ENCODE measurements around the gene CCDC57.

The CCDC57 gene

DNA sequence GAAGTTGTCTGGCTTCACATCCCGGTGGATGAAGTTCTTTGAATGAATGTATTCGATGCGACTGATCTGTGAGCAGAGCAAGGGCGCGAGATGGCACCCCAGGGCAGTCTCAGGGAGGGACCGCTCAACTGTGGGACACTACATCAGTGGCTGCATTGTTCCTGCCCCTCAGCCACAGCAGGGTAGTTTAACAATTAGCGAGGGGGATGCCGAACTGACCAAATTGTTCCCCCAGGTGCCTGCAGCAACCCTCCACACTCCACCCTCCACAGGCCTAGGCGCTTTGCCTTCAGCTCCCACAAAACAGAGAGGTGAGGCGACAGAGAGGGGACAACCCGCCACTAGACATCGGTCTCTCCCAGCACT lies 40.5 kb upstream of the CCDC57 start:
- peaks cover 82% of the 10 kb centered on the region for H3K36me3 ChIP-seq (ENCODE audit: control insufficient read depth, low read depth, low read length)
- H3K4me1 ChIP-seq (ENCODE audit: control insufficient read depth, low read depth, low read length) = no peaks in the 10 kb centered on the region
- H3K27me3 ChIP-seq (ENCODE audit: control insufficient read depth, insufficient read depth, low read length) = no peaks in the 10 kb centered on the region
- no peaks in the 10 kb centered on the region for H3K9me3 ChIP-seq (ENCODE audit: control insufficient read depth, low read depth, low read length)
- no peak overlapping the region for H3K4me3 ChIP-seq (ENCODE audit: low read length)
- no peak overlapping the region for H3K9ac ChIP-seq (ENCODE audit: low read length)
- H3K27ac ChIP-seq (ENCODE audit: low read length) = no peak overlapping the region

DNA sequence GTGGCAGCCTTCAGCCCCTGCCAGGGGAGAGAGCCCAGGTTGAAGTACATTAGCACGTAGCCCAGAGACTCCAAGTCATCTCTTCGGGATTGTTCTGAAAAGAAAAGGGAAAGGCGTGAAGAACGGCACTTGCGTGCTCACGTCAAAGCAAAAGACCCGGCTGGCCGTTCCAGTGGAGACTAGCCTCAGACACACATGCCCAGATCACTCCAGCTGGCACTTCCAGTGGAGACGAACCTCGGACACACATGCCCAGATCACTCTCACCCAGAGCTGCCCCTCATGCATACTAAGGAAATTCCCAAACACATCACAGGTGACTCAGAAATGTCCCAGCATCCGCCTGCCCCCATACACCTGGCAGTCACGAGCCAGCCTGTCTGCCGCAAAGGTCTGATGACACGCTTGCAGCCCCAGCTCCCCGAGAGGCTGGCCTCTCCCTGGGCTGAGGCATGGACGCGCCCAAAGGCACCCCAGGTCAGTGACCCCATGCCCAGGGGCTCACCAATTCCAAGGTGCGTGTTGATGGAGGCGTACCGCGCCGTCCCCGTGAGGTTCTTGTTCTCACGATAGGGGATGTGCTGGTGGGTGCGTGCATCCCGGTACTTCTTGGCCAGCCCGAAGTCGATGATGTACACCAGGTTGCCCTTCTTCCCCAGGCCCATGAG lies 40.0 kb upstream of the CCDC57 start:
- H3K9ac ChIP-seq (ENCODE audit: low read length) = no peak overlapping the region
- no peak overlapping the region for H3K4me3 ChIP-seq (ENCODE audit: low read length)
- no peaks in the 10 kb centered on the region for H3K9me3 ChIP-seq (ENCODE audit: control insufficient read depth, low read depth, low read length)
- H3K4me1 ChIP-seq (ENCODE audit: control insufficient read depth, low read depth, low read length) = no peaks in the 10 kb centered on the region
- peaks cover 84% of the 10 kb centered on the region for H3K36me3 ChIP-seq (ENCODE audit: control insufficient read depth, low read depth, low read length)
- H3K27me3 ChIP-seq (ENCODE audit: control insufficient read depth, insufficient read depth, low read length) = no peaks in the 10 kb centered on the region
- H3K27ac ChIP-seq (ENCODE audit: low read length) = no peak overlapping the region

DNA sequence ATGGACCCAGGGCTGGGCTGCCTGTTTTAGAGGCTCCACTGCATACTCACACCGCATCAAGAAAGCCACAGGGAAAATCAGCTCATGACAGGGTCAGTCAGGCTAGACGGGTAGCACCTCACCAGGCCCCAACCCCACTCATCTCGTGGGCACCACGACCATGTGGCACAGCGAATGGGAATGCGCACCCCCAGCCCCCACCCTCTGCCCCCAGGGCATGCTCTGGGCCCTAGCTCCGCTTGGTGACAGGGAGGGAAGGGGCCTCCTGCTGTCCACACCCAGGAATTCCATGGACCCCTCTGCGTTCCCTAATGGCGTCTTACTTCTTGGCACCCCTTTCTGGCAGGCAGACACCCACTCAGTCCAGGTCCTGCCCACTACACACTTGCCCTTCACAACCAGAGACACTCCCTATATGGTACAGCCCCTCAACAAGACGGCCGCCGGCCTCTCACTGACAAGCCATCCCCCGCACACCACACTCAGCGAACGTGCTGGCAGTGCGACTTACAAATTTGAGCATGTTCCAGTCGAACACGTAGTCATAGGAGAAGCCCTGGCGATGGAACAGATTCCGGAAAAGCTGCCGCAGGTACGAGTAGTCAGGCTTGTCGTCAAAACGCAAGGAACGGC lies 38.3 kb upstream of the CCDC57 start:
- H3K27ac ChIP-seq (ENCODE audit: low read length) = no peak overlapping the region
- H3K4me1 ChIP-seq (ENCODE audit: control insufficient read depth, low read depth, low read length) = no peaks in the 10 kb centered on the region
- no peaks in the 10 kb centered on the region for H3K9me3 ChIP-seq (ENCODE audit: control insufficient read depth, low read depth, low read length)
- H3K4me3 ChIP-seq (ENCODE audit: low read length) = no peak overlapping the region
- no peaks in the 10 kb centered on the region for H3K27me3 ChIP-seq (ENCODE audit: control insufficient read depth, insufficient read depth, low read length)
- no peak overlapping the region for H3K9ac ChIP-seq (ENCODE audit: low read length)
- H3K36me3 ChIP-seq (ENCODE audit: control insufficient read depth, low read depth, low read length) = peaks cover 85% of the 10 kb centered on the region

DNA sequence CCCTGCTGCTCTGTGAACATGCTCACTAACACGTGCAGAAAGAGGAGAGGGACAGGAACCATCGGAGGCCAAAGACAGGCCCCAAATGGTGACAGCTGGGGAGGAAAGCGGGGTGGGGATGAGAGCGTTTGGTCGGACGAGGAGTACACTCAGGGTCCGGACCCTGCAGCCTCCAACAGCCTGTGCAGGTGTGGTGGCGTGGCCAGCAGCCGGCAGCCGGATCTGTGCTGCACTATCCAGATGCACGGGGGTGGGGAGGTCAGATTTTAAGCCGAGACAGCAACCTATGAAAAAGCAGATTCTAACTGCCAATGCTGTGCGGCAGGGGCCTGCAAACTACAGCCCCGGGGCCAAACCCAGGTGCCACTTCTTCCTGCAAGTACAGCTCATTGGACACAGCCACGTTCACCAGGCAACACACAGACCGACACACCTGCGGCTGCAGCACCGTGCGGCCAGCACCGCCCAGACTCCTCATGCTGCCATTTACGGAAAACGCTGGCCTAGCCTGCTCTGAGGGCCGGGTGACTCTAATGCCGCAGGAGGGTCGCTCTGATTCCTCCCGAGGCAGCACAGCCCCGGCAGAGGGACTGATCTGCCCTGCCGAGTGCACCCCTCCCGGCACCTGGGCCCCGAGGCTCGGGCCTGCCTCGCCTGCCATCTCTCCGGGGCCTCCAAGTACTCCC lies 37.4 kb upstream of the CCDC57 start:
- Histone ChIP-seq H3K27me3 (ENCODE audit: control insufficient read depth, insufficient read depth, low read length) (no peaks in the 10 kb centered on the region), H3K4me3 (ENCODE audit: low read length) (no peak overlapping the region), H3K4me1 (ENCODE audit: control insufficient read depth, low read depth, low read length) (no peaks in the 10 kb centered on the region), H3K27ac (ENCODE audit: low read length) (no peak overlapping the region), H3K9ac (ENCODE audit: low read length) (no peak overlapping the region), H3K9me3 (ENCODE audit: control insufficient read depth, low read depth, low read length) (no peaks in the 10 kb centered on the region), H3K36me3 (ENCODE audit: control insufficient read depth, low read depth, low read length) (peaks cover 85% of the 10 kb centered on the region)

DNA sequence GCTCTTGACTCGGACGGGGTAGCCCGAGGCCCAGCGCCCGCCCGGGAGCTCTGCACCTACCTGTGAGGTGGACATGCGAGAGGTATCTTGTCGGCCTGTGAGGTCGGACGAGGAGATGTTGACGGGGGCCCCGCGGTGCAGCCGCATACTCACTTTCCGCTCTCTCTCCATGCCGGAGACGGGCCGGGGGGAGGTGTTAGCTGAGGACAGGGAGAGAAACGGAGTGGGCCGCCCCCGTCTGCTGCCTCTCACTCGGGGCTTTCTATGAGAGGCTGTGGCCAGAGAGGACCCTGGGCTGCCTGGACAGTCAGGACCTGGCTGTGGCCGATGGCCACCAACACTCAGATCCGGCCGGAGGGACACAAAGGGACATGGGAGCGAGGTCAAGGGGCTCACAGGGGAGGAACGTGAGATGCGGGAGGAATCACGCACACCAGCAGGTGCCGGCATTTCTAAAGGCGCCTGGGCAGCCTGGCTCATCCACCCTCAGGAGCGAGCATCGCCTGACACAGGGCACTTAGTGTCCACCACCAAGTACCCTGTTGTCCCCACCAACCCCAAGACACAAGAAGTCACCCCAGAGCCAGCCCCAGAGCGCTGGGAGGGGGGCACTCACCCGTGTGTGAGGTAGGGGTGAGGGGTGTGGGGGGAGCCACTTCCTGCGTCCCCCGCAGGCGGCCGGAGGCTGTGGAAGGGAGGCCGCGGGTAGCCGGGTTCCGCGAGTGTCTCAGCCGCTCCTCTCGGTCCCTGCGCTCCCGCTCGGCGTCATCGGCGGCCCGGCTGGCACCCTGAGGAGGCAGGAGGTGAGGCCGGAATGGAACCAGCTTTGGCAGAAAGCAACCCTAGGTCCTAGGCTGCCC lies 36.4 kb upstream of the CCDC57 start:
- Histone ChIP-seq H3K27me3 (ENCODE audit: control insufficient read depth, insufficient read depth, low read length) (no peaks in the 10 kb centered on the region), H3K9ac (ENCODE audit: low read length) (no peak overlapping the region), H3K9me3 (ENCODE audit: control insufficient read depth, low read depth, low read length) (no peaks in the 10 kb centered on the region), H3K36me3 (ENCODE audit: control insufficient read depth, low read depth, low read length) (peaks cover 94% of the 10 kb centered on the region), H3K27ac (ENCODE audit: low read length) (no peak overlapping the region), H3K4me1 (ENCODE audit: control insufficient read depth, low read depth, low read length) (no peaks in the 10 kb centered on the region), H3K4me3 (ENCODE audit: low read length) (no peak overlapping the region)

DNA sequence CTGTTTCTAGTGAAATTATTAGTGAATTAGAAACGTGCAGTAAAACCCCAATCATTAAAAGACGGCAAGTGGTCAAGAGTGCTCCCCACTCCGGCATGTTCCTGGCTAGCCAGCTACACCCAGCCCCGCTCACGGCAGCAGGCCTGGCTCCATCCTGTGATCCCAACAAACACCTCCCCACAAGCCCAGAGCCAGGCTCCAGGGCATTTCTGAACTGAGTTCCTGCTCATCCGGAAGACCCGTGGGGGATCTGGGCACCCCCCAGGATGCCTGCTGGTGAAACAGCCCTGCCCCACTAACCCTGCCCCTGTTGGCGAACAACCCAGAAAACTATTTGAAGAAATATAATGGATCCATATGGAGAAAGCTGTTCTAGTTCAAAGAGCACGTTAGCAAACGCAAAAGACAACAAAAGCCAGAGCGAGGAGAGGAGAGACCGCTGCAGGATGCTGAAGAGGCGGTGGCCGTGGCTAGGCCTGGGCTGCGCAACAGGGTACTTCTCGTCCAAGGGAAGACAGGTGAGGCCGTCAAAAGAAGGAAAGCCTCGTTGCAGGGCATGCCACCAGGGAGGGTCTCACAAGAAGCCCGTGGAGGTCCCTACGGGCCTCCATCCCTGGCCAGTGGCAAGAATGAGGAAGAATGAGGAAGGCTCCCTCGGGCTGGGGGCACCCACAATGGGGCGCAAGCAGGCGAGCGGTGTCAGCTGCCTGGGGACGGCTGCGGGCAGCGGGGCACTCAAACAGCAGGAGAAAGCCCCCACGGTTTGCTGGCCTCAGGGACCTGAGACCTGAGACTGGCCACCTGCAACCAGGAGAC lies 35.4 kb upstream of the CCDC57 start:
- Histone ChIP-seq H3K4me3 (ENCODE audit: low read length) (no peak overlapping the region), H3K9me3 (ENCODE audit: control insufficient read depth, low read depth, low read length) (no peaks in the 10 kb centered on the region), H3K27me3 (ENCODE audit: control insufficient read depth, insufficient read depth, low read length) (no peaks in the 10 kb centered on the region), H3K4me1 (ENCODE audit: control insufficient read depth, low read depth, low read length) (no peaks in the 10 kb centered on the region), H3K9ac (ENCODE audit: low read length) (no peak overlapping the region), H3K27ac (ENCODE audit: low read length) (no peak overlapping the region), H3K36me3 (ENCODE audit: control insufficient read depth, low read depth, low read length) (peaks cover 99% of the 10 kb centered on the region)

DNA sequence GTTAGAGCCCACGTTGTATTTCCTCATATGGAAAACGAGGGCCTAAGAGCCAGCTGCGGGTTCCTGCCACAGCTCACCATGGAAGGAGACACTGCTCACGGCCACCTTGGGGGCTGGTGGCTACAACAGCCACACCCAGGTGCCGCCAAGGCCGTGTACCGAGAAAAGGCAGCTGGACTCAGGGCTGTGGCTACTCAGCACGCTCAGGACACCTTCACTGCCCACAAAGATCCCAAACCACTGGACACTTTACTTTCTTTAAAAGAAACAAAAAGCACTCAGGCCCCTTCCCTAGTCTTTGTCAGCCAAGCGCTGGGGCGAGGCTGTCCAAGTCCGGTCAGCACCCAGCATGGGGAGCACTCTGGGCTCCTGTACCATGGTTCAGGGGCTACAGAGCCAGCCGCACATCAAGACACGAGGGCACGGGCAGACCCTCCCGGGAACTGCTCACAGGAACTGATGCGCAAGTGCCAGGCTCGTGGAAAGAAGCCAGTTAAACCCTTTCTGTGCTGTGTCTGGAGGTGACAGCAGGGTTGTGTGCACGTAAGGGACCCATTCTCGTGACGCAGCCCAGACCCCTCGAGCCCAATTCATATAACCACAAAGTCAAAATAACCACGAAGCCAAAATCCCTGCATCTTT lies 34.7 kb upstream of the CCDC57 start:
- H3K36me3 ChIP-seq (ENCODE audit: control insufficient read depth, low read depth, low read length) = peaks cover 99% of the 10 kb centered on the region
- H3K9me3 ChIP-seq (ENCODE audit: control insufficient read depth, low read depth, low read length) = no peaks in the 10 kb centered on the region
- no peak overlapping the region for H3K9ac ChIP-seq (ENCODE audit: low read length)
- H3K27ac ChIP-seq (ENCODE audit: low read length) = no peak overlapping the region
- no peaks in the 10 kb centered on the region for H3K27me3 ChIP-seq (ENCODE audit: control insufficient read depth, insufficient read depth, low read length)
- no peak overlapping the region for H3K4me3 ChIP-seq (ENCODE audit: low read length)
- no peaks in the 10 kb centered on the region for H3K4me1 ChIP-seq (ENCODE audit: control insufficient read depth, low read depth, low read length)

DNA sequence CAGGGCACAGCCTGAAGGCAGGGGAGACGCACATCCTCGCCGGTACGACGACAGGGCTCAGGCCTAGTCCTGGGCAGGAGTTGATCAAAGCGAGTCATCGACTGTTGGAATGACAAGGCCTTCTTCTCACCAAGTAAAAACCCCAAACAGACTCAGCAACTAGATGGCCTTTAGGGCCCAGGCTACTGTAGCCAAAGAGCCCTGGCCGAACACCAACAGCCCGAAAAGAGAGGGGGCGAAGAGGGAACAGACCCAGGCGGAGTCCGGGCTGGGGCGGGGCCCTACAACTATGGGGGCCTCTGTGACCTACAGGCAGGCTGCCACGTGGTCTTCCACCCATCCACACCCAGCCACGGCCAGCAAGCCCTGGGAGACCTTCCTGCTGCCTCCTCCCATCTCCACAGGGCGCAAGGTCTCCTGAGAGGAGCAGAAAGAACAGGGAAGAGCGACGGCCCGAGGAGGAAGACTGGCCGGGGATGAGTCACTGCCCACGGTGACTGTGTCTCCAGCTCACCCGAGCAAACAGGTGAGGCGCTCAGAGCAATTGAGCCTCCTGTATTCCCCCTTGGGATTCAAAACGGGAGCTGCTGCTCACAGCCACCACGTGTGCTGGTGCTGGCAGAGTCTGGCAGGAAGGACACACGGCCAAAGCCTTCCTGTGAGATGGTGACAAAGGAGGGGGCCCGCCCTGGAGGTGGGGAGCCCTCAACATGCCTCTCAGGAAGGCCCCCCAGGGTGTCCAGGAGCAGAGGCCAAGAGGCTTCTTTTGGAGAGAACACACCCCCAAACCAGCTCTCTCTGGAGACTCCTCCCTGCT lies 33.9 kb upstream of the CCDC57 start:
- no peak overlapping the region for H3K4me3 ChIP-seq (ENCODE audit: low read length)
- H3K27ac ChIP-seq (ENCODE audit: low read length) = no peak overlapping the region
- no peak overlapping the region for H3K9ac ChIP-seq (ENCODE audit: low read length)
- no peaks in the 10 kb centered on the region for H3K27me3 ChIP-seq (ENCODE audit: control insufficient read depth, insufficient read depth, low read length)
- H3K4me1 ChIP-seq (ENCODE audit: control insufficient read depth, low read depth, low read length) = no peaks in the 10 kb centered on the region
- H3K36me3 ChIP-seq (ENCODE audit: control insufficient read depth, low read depth, low read length) = peaks cover 92% of the 10 kb centered on the region
- no peaks in the 10 kb centered on the region for H3K9me3 ChIP-seq (ENCODE audit: control insufficient read depth, low read depth, low read length)

DNA sequence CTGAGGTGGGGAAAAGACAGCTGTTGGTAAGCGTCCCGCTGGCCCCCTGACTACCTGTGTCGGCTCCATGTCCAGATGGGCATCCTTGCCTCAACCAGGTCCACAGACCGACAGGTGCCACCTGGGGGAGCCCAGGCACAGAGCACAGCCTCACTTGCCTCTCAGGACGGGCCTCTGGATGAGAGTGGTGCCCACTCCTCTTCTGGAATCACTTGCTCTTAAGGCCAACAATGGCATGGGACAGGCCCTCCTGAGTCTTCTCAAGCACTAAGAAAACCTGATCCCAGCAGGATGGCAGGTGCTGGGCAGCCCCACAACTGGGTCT lies 33.4 kb upstream of the CCDC57 start:
- Histone ChIP-seq H3K27me3 (ENCODE audit: control insufficient read depth, insufficient read depth, low read length) (no peaks in the 10 kb centered on the region), H3K27ac (ENCODE audit: low read length) (no peak overlapping the region), H3K9ac (ENCODE audit: low read length) (no peak overlapping the region), H3K9me3 (ENCODE audit: control insufficient read depth, low read depth, low read length) (no peaks in the 10 kb centered on the region), H3K4me3 (ENCODE audit: low read length) (no peak overlapping the region), H3K36me3 (ENCODE audit: control insufficient read depth, low read depth, low read length) (peaks cover 87% of the 10 kb centered on the region), H3K4me1 (ENCODE audit: control insufficient read depth, low read depth, low read length) (no peaks in the 10 kb centered on the region)

All from iPS-18a (cell line).